Neural progenitor cell (in vitro differentiated cells): Measurements from ENCODE around the gene ARHGAP15.

Experiments
- CTCF ChIP-seq: fragments of 200-600 bp; sonication (generic); IDR thresholded peaks from 2 replicates; pipeline ENCODE4 v1.5.1; 2017; ENCODE audit warnings: antibody characterized with exemption, mild to moderate bottlenecking
- EZH2 ChIP-seq: fragments of 200-600 bp; sonication (generic); IDR thresholded peaks from 2 replicates; pipeline ENCODE4 v1.6.1; 2017; ENCODE audit warnings: antibody characterized with exemption, mild to moderate bottlenecking, moderate library complexity
- EZH2phosphoT487 ChIP-seq: fragments of 200-600 bp; sonication (generic); IDR thresholded peaks from 2 replicates; pipeline ENCODE4 v1.6.1; 2017; ENCODE audit warnings: antibody characterized with exemption

DNA sequence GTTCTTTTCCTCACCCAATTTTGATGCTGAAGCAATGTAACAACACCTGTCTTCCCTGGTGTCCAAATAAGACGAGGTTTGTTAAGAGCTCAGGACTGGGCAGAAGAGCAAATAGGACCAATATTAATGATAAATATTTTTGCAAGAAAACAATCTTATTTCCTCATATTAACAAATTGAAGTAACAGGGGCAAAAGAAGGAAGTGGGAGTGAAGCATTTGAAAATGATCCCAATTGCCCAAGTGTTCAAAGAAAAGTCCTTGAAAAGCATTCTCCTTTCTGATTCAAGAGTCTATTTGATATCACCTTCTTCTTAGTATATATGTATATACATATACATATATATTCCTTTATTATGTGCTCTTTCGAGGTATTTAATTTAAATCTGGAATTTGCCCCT, 418.8 kb downstream of the ARHGAP15 start:
- TF ChIP-seq CTCF (no peak), EZH2 (no peak), EZH2phosphoT487 (no peak)
